ENCODE data around the gene CPEB3. TPM values are rescaled to one million over a fixed set of nuclear protein-coding genes. Genes with fewer than 3 reads are reported as not detected.
"Not testable (repeated sequence)": the region's sequence is repeated elsewhere in the genome, so short reads cannot be mapped to it uniquely, and the experiment has no call there.

CPEB3 gene
- total RNA-seq, 1 donor from 2014 or later = 8.0 TPM

GRCh38 chr10:92218569-92218968 lies 72.3 kb downstream of the CPEB3 start:
- H3K36me3 Mint-ChIP-seq (ENCODE audit: unreplicated experiment) = no peaks in the 10 kb centered on the region
- TF ChIP-seq, protein P1, sequence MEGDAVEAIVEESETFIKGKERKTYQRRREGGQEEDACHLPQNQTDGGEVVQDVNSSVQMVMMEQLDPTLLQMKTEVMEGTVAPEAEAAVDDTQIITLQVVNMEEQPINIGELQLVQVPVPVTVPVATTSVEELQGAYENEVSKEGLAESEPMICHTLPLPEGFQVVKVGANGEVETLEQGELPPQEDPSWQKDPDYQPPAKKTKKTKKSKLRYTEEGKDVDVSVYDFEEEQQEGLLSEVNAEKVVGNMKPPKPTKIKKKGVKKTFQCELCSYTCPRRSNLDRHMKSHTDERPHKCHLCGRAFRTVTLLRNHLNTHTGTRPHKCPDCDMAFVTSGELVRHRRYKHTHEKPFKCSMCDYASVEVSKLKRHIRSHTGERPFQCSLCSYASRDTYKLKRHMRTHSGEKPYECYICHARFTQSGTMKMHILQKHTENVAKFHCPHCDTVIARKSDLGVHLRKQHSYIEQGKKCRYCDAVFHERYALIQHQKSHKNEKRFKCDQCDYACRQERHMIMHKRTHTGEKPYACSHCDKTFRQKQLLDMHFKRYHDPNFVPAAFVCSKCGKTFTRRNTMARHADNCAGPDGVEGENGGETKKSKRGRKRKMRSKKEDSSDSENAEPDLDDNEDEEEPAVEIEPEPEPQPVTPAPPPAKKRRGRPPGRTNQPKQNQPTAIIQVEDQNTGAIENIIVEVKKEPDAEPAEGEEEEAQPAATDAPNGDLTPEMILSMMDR (IDR thresholded peaks at IDR 0.05; ENCODE audit: partially characterized antibody, unreplicated experiment) = no peak
- H3K27ac Mint-ChIP-seq (ENCODE audit: unreplicated experiment) = no peak overlapping the region
- H3K27me3 Mint-ChIP-seq (ENCODE audit: unreplicated experiment) = no peaks in the 10 kb centered on the region
- no peak overlapping the region for H3K4me3 Mint-ChIP-seq (ENCODE audit: unreplicated experiment)
- DNase-seq = no peak
- no peaks in the 10 kb centered on the region for H3K9me3 Mint-ChIP-seq (ENCODE audit: unreplicated experiment)
- no peaks in the 10 kb centered on the region for H3K4me1 Mint-ChIP-seq (ENCODE audit: low read depth, unreplicated experiment)

- H3K4me3 Mint-ChIP-seq (ENCODE audit: unreplicated experiment); H3K27ac Mint-ChIP-seq (ENCODE audit: unreplicated experiment); H3K27me3 Mint-ChIP-seq (ENCODE audit: unreplicated experiment); H3K9me3 Mint-ChIP-seq (ENCODE audit: unreplicated experiment); DNase-seq; H3K4me1 Mint-ChIP-seq (ENCODE audit: low read depth, unreplicated experiment); H3K36me3 Mint-ChIP-seq (ENCODE audit: unreplicated experiment): not testable (repeated sequence)
Measured at GRCh38 chr10:92216608-92217007, 74.3 kb downstream of the CPEB3 start.

GRCh38 chr10:92215222-92215621 lies 75.7 kb downstream of the CPEB3 start:
- not testable (repeated sequence) for H3K27me3 Mint-ChIP-seq (ENCODE audit: unreplicated experiment); H3K4me3 Mint-ChIP-seq (ENCODE audit: unreplicated experiment); DNase-seq; H3K9me3 Mint-ChIP-seq (ENCODE audit: unreplicated experiment); H3K27ac Mint-ChIP-seq (ENCODE audit: unreplicated experiment); H3K36me3 Mint-ChIP-seq (ENCODE audit: unreplicated experiment); H3K4me1 Mint-ChIP-seq (ENCODE audit: low read depth, unreplicated experiment)

GRCh38 chr10:92213049-92213448 lies 77.8 kb downstream of the CPEB3 start:
- no peak overlapping the region for H3K4me3 Mint-ChIP-seq (ENCODE audit: unreplicated experiment)
- TF ChIP-seq, protein P1 (IDR thresholded peaks at IDR 0.05; ENCODE audit: partially characterized antibody, unreplicated experiment) = no peak
- H3K9me3 Mint-ChIP-seq (ENCODE audit: unreplicated experiment) = no peaks in the 10 kb centered on the region
- H3K4me1 Mint-ChIP-seq (ENCODE audit: low read depth, unreplicated experiment) = no peaks in the 10 kb centered on the region
- no peak overlapping the region for H3K27ac Mint-ChIP-seq (ENCODE audit: unreplicated experiment)
- no peaks in the 10 kb centered on the region for H3K36me3 Mint-ChIP-seq (ENCODE audit: unreplicated experiment)
- no peak for DNase-seq
- H3K27me3 Mint-ChIP-seq (ENCODE audit: unreplicated experiment) = no peaks in the 10 kb centered on the region

DNA sequence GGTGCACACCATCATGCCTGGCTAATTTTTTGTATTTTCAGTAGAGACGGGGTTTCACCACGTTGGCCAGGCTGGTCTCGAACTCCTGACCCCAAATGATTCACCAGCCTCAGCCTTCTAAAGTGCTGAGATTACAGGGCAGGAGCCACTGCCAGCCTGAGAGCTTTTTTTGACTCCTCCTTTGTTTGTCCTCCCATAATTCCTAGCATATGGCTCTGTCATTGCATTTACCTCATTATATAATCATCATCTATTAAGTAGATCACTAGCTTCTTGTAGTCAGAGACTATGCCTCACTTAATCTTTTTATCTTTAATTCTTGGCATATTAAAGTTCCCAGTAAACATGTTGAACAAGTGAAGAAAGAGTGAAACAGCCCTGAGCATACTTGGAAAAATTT lies 82.1 kb downstream of the CPEB3 start:
- no peaks in the 10 kb centered on the region for H3K27me3 Mint-ChIP-seq (ENCODE audit: unreplicated experiment)
- H3K4me1 Mint-ChIP-seq (ENCODE audit: low read depth, unreplicated experiment) = peaks cover 6% of the 10 kb centered on the region
- no peak for DNase-seq
- H3K27ac Mint-ChIP-seq (ENCODE audit: unreplicated experiment) = no peak overlapping the region
- no peaks in the 10 kb centered on the region for H3K9me3 Mint-ChIP-seq (ENCODE audit: unreplicated experiment)
- TF ChIP-seq, protein P1 (IDR thresholded peaks at IDR 0.05; ENCODE audit: partially characterized antibody, unreplicated experiment) = no peak
- no peaks in the 10 kb centered on the region for H3K36me3 Mint-ChIP-seq (ENCODE audit: unreplicated experiment)
- H3K4me3 Mint-ChIP-seq (ENCODE audit: unreplicated experiment) = no peak overlapping the region

GRCh38 chr10:92208157-92208720 lies 82.6 kb downstream of the CPEB3 start:
- TF ChIP-seq, protein P1 (IDR thresholded peaks at IDR 0.05; ENCODE audit: partially characterized antibody, unreplicated experiment) = no peak
- DNase-seq = no peak
- Mint-ChIP-seq H3K27me3 (ENCODE audit: unreplicated experiment) (no peaks in the 10 kb centered on the region), H3K9me3 (ENCODE audit: unreplicated experiment) (no peaks in the 10 kb centered on the region), H3K27ac (ENCODE audit: unreplicated experiment) (no peak overlapping the region), H3K4me3 (ENCODE audit: unreplicated experiment) (no peak overlapping the region), H3K4me1 (ENCODE audit: low read depth, unreplicated experiment) (peaks cover 8% of the 10 kb centered on the region), H3K36me3 (ENCODE audit: unreplicated experiment) (no peaks in the 10 kb centered on the region)

All from glutamatergic neuron (in vitro differentiated cells).